ENCODE results near the gene SEC14L2. TPM values are rescaled to one million over a fixed set of nuclear protein-coding genes. Genes with fewer than 3 reads are reported as not detected.
"Not testable (repeated sequence)": the region's sequence is repeated elsewhere in the genome, so short reads cannot be mapped to it uniquely, and the experiment has no call there.

Gene SEC14L2
- total RNA-seq, 1 experiment from 2014 or later, result 8.4 TPM

- not testable (repeated sequence) for H3K27ac ChIP-seq (ENCODE audit: low read length); H3K4me1 ChIP-seq (ENCODE audit: low read length); H3K9me3 ChIP-seq (ENCODE audit: low read length); H3K4me3 ChIP-seq (ENCODE audit: low read length); H3K9me2 ChIP-seq (replicated peaks; ENCODE audit: insufficient read depth, low read length); H3K9ac ChIP-seq (ENCODE audit: low read length); H4K20me1 ChIP-seq (ENCODE audit: insufficient read depth, low read depth, low read length); H2AFZ ChIP-seq (ENCODE audit: low read length); H3K27me3 ChIP-seq (ENCODE audit: low read length); H3K36me3 ChIP-seq (ENCODE audit: insufficient read depth, low read length); DNase-seq; H3K4me2 ChIP-seq (ENCODE audit: low read depth, low read length, poor library complexity, severe bottlenecking)
- peaks cover 17% of the 10 kb centered on the region for H3K79me2 ChIP-seq (ENCODE audit: low read length)
Observed at GRCh38 chr22:30402766-30403104, 5.9 kb downstream of the SEC14L2 start.

GRCh38 chr22:30404307-30404706, 7.5 kb downstream of the SEC14L2 start:
- H4K20me1 ChIP-seq (ENCODE audit: insufficient read depth, low read depth, low read length), result no peaks in the 10 kb centered on the region
- H3K79me2 ChIP-seq (ENCODE audit: low read length), result peaks cover 4% of the 10 kb centered on the region; the same call in 1 of the 2 replicates
- no peak overlapping the region for H3K27ac ChIP-seq (ENCODE audit: low read length)
- no peaks in the 10 kb centered on the region for H3K27me3 ChIP-seq (ENCODE audit: low read length)
- no peak overlapping the region for H3K4me3 ChIP-seq (ENCODE audit: low read length)
- H3K9me3 ChIP-seq (ENCODE audit: low read length), result no peaks in the 10 kb centered on the region
- no peak for DNase-seq
- H3K4me1 ChIP-seq (ENCODE audit: low read length), result no peaks in the 10 kb centered on the region
- no peak overlapping the region for H3K4me2 ChIP-seq (ENCODE audit: low read depth, low read length, poor library complexity, severe bottlenecking)
- H3K9me2 ChIP-seq (replicated peaks; ENCODE audit: insufficient read depth, low read length), result no peaks in the 10 kb centered on the region
- peaks cover 10% of the 10 kb centered on the region for H3K36me3 ChIP-seq (ENCODE audit: insufficient read depth, low read length)
- H2AFZ ChIP-seq (ENCODE audit: low read length), result no peak overlapping the region
- no peak overlapping the region for H3K9ac ChIP-seq (ENCODE audit: low read length)

GRCh38 chr22:30405731-30406130, 8.9 kb downstream of the SEC14L2 start:
- no peak for DNase-seq
- H3K36me3 ChIP-seq (ENCODE audit: insufficient read depth, low read length), result peaks cover 11% of the 10 kb centered on the region

GRCh38 chr22:30406400-30406799, 9.6 kb downstream of the SEC14L2 start:
- no peak overlapping the region for H2AFZ ChIP-seq (ENCODE audit: low read length)
- no peaks in the 10 kb centered on the region for H3K4me1 ChIP-seq (ENCODE audit: low read length)
- H3K9me2 ChIP-seq (replicated peaks; ENCODE audit: insufficient read depth, low read length), result no peaks in the 10 kb centered on the region
- no peaks in the 10 kb centered on the region for H3K27me3 ChIP-seq (ENCODE audit: low read length)
- DNase-seq, result no peak
- no peak overlapping the region for H3K27ac ChIP-seq (ENCODE audit: low read length)
- H3K79me2 ChIP-seq (ENCODE audit: low read length), result no peaks in the 10 kb centered on the region
- no peaks in the 10 kb centered on the region for H3K9me3 ChIP-seq (ENCODE audit: low read length)
- H3K9ac ChIP-seq (ENCODE audit: low read length), result no peak overlapping the region
- no peaks in the 10 kb centered on the region for H4K20me1 ChIP-seq (ENCODE audit: insufficient read depth, low read depth, low read length)
- no peak overlapping the region for H3K4me3 ChIP-seq (ENCODE audit: low read length)
- H3K36me3 ChIP-seq (ENCODE audit: insufficient read depth, low read length), result peaks cover 11% of the 10 kb centered on the region
- H3K4me2 ChIP-seq (ENCODE audit: low read depth, low read length, poor library complexity, severe bottlenecking), result no peak overlapping the region

More at GRCh38 chr22:30405731-30406130, 8.9 kb downstream of the SEC14L2 start:
- H3K27ac ChIP-seq (ENCODE audit: low read length), result no peak overlapping the region
- H3K9me3 ChIP-seq (ENCODE audit: low read length), result no peaks in the 10 kb centered on the region
- no peak overlapping the region for H2AFZ ChIP-seq (ENCODE audit: low read length)
- no peaks in the 10 kb centered on the region for H3K79me2 ChIP-seq (ENCODE audit: low read length)
- H3K27me3 ChIP-seq (ENCODE audit: low read length), result no peaks in the 10 kb centered on the region
- no peaks in the 10 kb centered on the region for H4K20me1 ChIP-seq (ENCODE audit: insufficient read depth, low read depth, low read length)
- H3K9ac ChIP-seq (ENCODE audit: low read length), result no peak overlapping the region
- no peak overlapping the region for H3K4me3 ChIP-seq (ENCODE audit: low read length)
- no peaks in the 10 kb centered on the region for H3K4me1 ChIP-seq (ENCODE audit: low read length)
- no peaks in the 10 kb centered on the region for H3K9me2 ChIP-seq (replicated peaks; ENCODE audit: insufficient read depth, low read length)
- H3K4me2 ChIP-seq (ENCODE audit: low read depth, low read length, poor library complexity, severe bottlenecking), result no peak overlapping the region

- H3K27me3 ChIP-seq (ENCODE audit: low read length), result no peaks in the 10 kb centered on the region
- H3K27ac ChIP-seq (ENCODE audit: low read length), result no peak overlapping the region
- no peaks in the 10 kb centered on the region for H3K9me3 ChIP-seq (ENCODE audit: low read length)
- peaks cover 14% of the 10 kb centered on the region for H3K36me3 ChIP-seq (ENCODE audit: insufficient read depth, low read length)
- no peak overlapping the region for H2AFZ ChIP-seq (ENCODE audit: low read length)
- no peak overlapping the region for H3K4me3 ChIP-seq (ENCODE audit: low read length)
- no peaks in the 10 kb centered on the region for H3K79me2 ChIP-seq (ENCODE audit: low read length)
- no peak overlapping the region for H3K9ac ChIP-seq (ENCODE audit: low read length)
- no peaks in the 10 kb centered on the region for H3K4me1 ChIP-seq (ENCODE audit: low read length)
- H3K4me2 ChIP-seq (ENCODE audit: low read depth, low read length, poor library complexity, severe bottlenecking), result no peak overlapping the region
- no peaks in the 10 kb centered on the region for H4K20me1 ChIP-seq (ENCODE audit: insufficient read depth, low read depth, low read length)
- no peaks in the 10 kb centered on the region for H3K9me2 ChIP-seq (replicated peaks; ENCODE audit: insufficient read depth, low read length)
- no peak for DNase-seq
Observed at GRCh38 chr22:30408388-30409102, 11.7 kb downstream of the SEC14L2 start.

- Histone ChIP-seq H3K27ac (ENCODE audit: low read length) (no peak overlapping the region), H3K9ac (ENCODE audit: low read length) (no peak overlapping the region), H3K4me2 (ENCODE audit: low read depth, low read length, poor library complexity, severe bottlenecking) (no peak overlapping the region), H3K79me2 (ENCODE audit: low read length) (no peaks in the 10 kb centered on the region), H3K9me3 (ENCODE audit: low read length) (no peaks in the 10 kb centered on the region), H3K36me3 (ENCODE audit: insufficient read depth, low read length) (peaks cover 18% of the 10 kb centered on the region; the same call in 1 of the 2 replicates), H3K4me3 (ENCODE audit: low read length) (no peak overlapping the region), H2AFZ (ENCODE audit: low read length) (no peak overlapping the region), H3K9me2 (replicated peaks; ENCODE audit: insufficient read depth, low read length) (no peaks in the 10 kb centered on the region), H4K20me1 (ENCODE audit: insufficient read depth, low read depth, low read length) (no peaks in the 10 kb centered on the region), H3K27me3 (ENCODE audit: low read length) (no peaks in the 10 kb centered on the region), H3K4me1 (ENCODE audit: low read length) (no peaks in the 10 kb centered on the region)
- no peak for DNase-seq
Observed at GRCh38 chr22:30411780-30412179, 15.0 kb downstream of the SEC14L2 start.

GRCh38 chr22:30413001-30413400, 16.2 kb downstream of the SEC14L2 start:
- Histone ChIP-seq H3K9me2 (replicated peaks; ENCODE audit: insufficient read depth, low read length) (no peaks in the 10 kb centered on the region), H2AFZ (ENCODE audit: low read length) (no peak overlapping the region), H3K4me2 (ENCODE audit: low read depth, low read length, poor library complexity, severe bottlenecking) (no peak overlapping the region), H3K79me2 (ENCODE audit: low read length) (no peaks in the 10 kb centered on the region), H3K36me3 (ENCODE audit: insufficient read depth, low read length) (peaks cover 22% of the 10 kb centered on the region; the same call in 1 of the 2 replicates), H3K9me3 (ENCODE audit: low read length) (no peaks in the 10 kb centered on the region), H3K4me3 (ENCODE audit: low read length) (no peak overlapping the region), H3K4me1 (ENCODE audit: low read length) (no peaks in the 10 kb centered on the region), H3K27ac (ENCODE audit: low read length) (no peak overlapping the region), H4K20me1 (ENCODE audit: insufficient read depth, low read depth, low read length) (no peaks in the 10 kb centered on the region), H3K27me3 (ENCODE audit: low read length) (no peaks in the 10 kb centered on the region), H3K9ac (ENCODE audit: low read length) (no peak overlapping the region)
- DNase-seq, result no peak

GRCh38 chr22:30413745-30414524, 17.1 kb downstream of the SEC14L2 start:
- no peak overlapping the region for H3K4me2 ChIP-seq (ENCODE audit: low read depth, low read length, poor library complexity, severe bottlenecking)
- no peak overlapping the region for H3K4me3 ChIP-seq (ENCODE audit: low read length)
- no peak overlapping the region for H2AFZ ChIP-seq (ENCODE audit: low read length)
- H3K9me3 ChIP-seq (ENCODE audit: low read length), result no peaks in the 10 kb centered on the region
- no peak overlapping the region for H3K27ac ChIP-seq (ENCODE audit: low read length)
- no peaks in the 10 kb centered on the region for H3K27me3 ChIP-seq (ENCODE audit: low read length)
- H4K20me1 ChIP-seq (ENCODE audit: insufficient read depth, low read depth, low read length), result no peaks in the 10 kb centered on the region
- no peaks in the 10 kb centered on the region for H3K79me2 ChIP-seq (ENCODE audit: low read length)
- H3K9me2 ChIP-seq (replicated peaks; ENCODE audit: insufficient read depth, low read length), result no peaks in the 10 kb centered on the region
- no peaks in the 10 kb centered on the region for H3K4me1 ChIP-seq (ENCODE audit: low read length)
- H3K36me3 ChIP-seq (ENCODE audit: insufficient read depth, low read length), result peaks cover 28% of the 10 kb centered on the region; the same call in 1 of the 2 replicates
- H3K9ac ChIP-seq (ENCODE audit: low read length), result no peak overlapping the region
- no peak for DNase-seq

Measured in Karpas-422 (cell line).